SK-N-SH (cell line): ENCODE measurements around the gene SIL1. TPM values are rescaled to one million over a fixed set of nuclear protein-coding genes. Genes with fewer than 3 reads are reported as not detected.

Source experiments
- CTCF ChIA-PET: fragments of 300-600, 350-600 bp; formaldehyde crosslinking; extraction: SDS; loops from one replicate; lab custom pipeline; 2021; lab: Yijun Ruan, JAX
- POLR2A ChIA-PET: fragments of 350-600 bp; sonication (Branson Sonifier 250); formaldehyde crosslinking; extraction: SDS; loops from one replicate; lab custom pipeline; 2020; ENCODE audit warnings: antibody characterized with exemption, inconsistent platforms; lab: Yijun Ruan, JAX
- DNase-seq: peaks from one replicate; pipeline ENCODE4 v3.0.0; 2012
- H2AFZ ChIP-seq: fragments of 200-600 bp; sonication (generic); 2 replicates; pipeline ENCODE4 v1.8.1; 2016; ENCODE audit warnings: antibody characterized with exemption, mild to moderate bottlenecking, low read depth
- H3F3A ChIP-seq: fragments of 200-600 bp; sonication (generic); replicated peaks from 2 replicates; pipeline ENCODE3; 2016; ENCODE audit warnings: antibody characterized with exemption, mild to moderate bottlenecking; ENCODE audit not compliant: insufficient read depth
- H3K27ac ChIP-seq, 2 experiments: fragments of 200-500 bp in 1 of 2; fragments of 200-600 bp in 1 of 2; sonication (Bioruptor generic) in 1 of 2; sonication (generic), shearing (Covaris generic) in 1 of 2; 2 replicates each; pipeline versions ENCODE4 v1.5.1 to v1.6.1; 2014 to 2016; ENCODE audit warnings: low read depth in 2 of 2, inconsistent platforms in 1 of 2, low read length in 1 of 2, mild to moderate bottlenecking in 1 of 2, mixed read lengths in 1 of 2
- H3K27me3 ChIP-seq: fragments of 200-600 bp; sonication (generic), shearing (Covaris generic); 2 replicates; pipeline ENCODE4 v1.6.1; 2016; ENCODE audit warnings: mixed run types; ENCODE audit not compliant: insufficient read depth
- H3K36me3 ChIP-seq, 2 experiments: fragments of 200-500 bp in 1 of 2; fragments of 200-600 bp in 1 of 2; sonication (Bioruptor generic) in 1 of 2; sonication (generic) in 1 of 2; replicated peaks in 1 of 2; 2 replicates each; pipeline versions ENCODE3 to v1.5.1; 2014 to 2016; ENCODE audit warnings: low read length in 1 of 2, mild to moderate bottlenecking in 1 of 2; ENCODE audit not compliant: insufficient read depth in 2 of 2, control insufficient read depth in 1 of 2
- H3K4me1 ChIP-seq, 2 experiments: fragments of 200-500 bp in 1 of 2; fragments of 200-600 bp in 1 of 2; sonication (Bioruptor generic) in 1 of 2; sonication (generic), shearing (Covaris generic) in 1 of 2; 2 replicates each; pipeline versions ENCODE4 v1.5.1 to v1.6.1; 2014 to 2016; ENCODE audit warnings: low read depth in 1 of 2, low read length in 1 of 2, mixed run types in 1 of 2; ENCODE audit not compliant: insufficient read depth in 2 of 2, control insufficient read depth in 1 of 2
- H3K4me2 ChIP-seq: fragments of 200-600 bp; sonication (generic), shearing (Covaris generic); 2 replicates; pipeline ENCODE4 v1.6.1; 2017; ENCODE audit warnings: mixed run types
- H3K4me3 ChIP-seq, 2 experiments: fragments of 200-500 bp in 1 of 2; fragments of 200-600 bp in 1 of 2; sonication (Bioruptor generic) in 1 of 2; sonication (generic), shearing (Covaris generic) in 1 of 2; 2 replicates each; pipeline versions ENCODE4 v1.5.1 to v1.8.1; 2014 to 2016; ENCODE audit warnings: low read depth in 2 of 2, inconsistent platforms in 1 of 2, low read length in 1 of 2, mild to moderate bottlenecking in 1 of 2, mixed read lengths in 1 of 2, moderate library complexity in 1 of 2
- H3K79me2 ChIP-seq: fragments of 200-600 bp; sonication (generic); 2 replicates; pipeline ENCODE4 v1.8.1; 2017; ENCODE audit warnings: mild to moderate bottlenecking; ENCODE audit not compliant: insufficient read depth
- H3K9ac ChIP-seq: fragments of 200-600 bp; sonication (generic); 2 replicates; pipeline ENCODE4 v1.6.1; 2017; ENCODE audit warnings: mixed run types
- H3K9me2 ChIP-seq: fragments of 200-600 bp; sonication (generic); 2 replicates; pipeline ENCODE4 v1.6.1; 2017; ENCODE audit warnings: mixed run types
- H3K9me3 ChIP-seq: fragments of 200-600 bp; sonication (generic); 2 replicates; pipeline ENCODE4 v1.6.1; 2017; ENCODE audit warnings: mixed run types, mild to moderate bottlenecking, moderate library complexity
- H4K20me1 ChIP-seq: fragments of 200-600 bp; sonication (generic); 2 replicates; pipeline ENCODE4 v1.6.1; 2017; ENCODE audit warnings: mild to moderate bottlenecking, mixed run types; ENCODE audit not compliant: insufficient read depth
- CHD2 ChIP-seq: fragments of 150-350 bp; IDR thresholded peaks from 2 replicates; pipeline ENCODE4 v1.6.1; 2018; ENCODE audit warnings: low read length; ENCODE audit not compliant: partially characterized antibody
- EP300 ChIP-seq, 2 experiments: IDR thresholded peaks; 2 replicates each; pipeline versions ENCODE4 v1.4.0 to v1.6.1; 2012; ENCODE audit warnings: borderline replicate concordance in 1 of 2, low read depth in 1 of 2, low read length in 1 of 2
- FOXM1 ChIP-seq: IDR thresholded peaks from 2 replicates; pipeline ENCODE4 v1.4.0; 2012; ENCODE audit warnings: low read depth, mild to moderate bottlenecking
- GABPA ChIP-seq: IDR thresholded peaks from 2 replicates; pipeline ENCODE4 v1.4.0; 2012; ENCODE audit warnings: low read depth, mild to moderate bottlenecking
- JUND ChIP-seq: IDR thresholded peaks from 2 replicates; pipeline ENCODE4 v1.4.0; 2012
- MEF2A ChIP-seq: IDR thresholded peaks from 2 replicates; pipeline ENCODE4 v1.4.0; 2012; ENCODE audit warnings: low read depth, borderline replicate concordance
- NFIC ChIP-seq: IDR thresholded peaks from 2 replicates; pipeline ENCODE4 v1.4.0; 2012; ENCODE audit warnings: borderline replicate concordance
- RAD21 ChIP-seq: IDR thresholded peaks from 2 replicates; pipeline ENCODE4 v1.6.1; 2012; ENCODE audit warnings: mild to moderate bottlenecking, low read length
- RCOR1 ChIP-seq: fragments of 150-350 bp; IDR thresholded peaks from 2 replicates; pipeline ENCODE4 v1.6.1; 2017; ENCODE audit warnings: antibody characterized with exemption, low read length
- RXRA ChIP-seq: IDR thresholded peaks from 2 replicates; pipeline ENCODE4 v1.4.0; 2012; ENCODE audit warnings: low read depth, mild to moderate bottlenecking, borderline replicate concordance
- SIN3A ChIP-seq: IDR thresholded peaks from 2 replicates; pipeline ENCODE4 v1.6.1; 2012; ENCODE audit warnings: low read depth, mild to moderate bottlenecking, low read length, moderate library complexity, borderline replicate concordance
- SMC3 ChIP-seq: IDR thresholded peaks from 2 replicates; pipeline ENCODE4 v1.6.1; 2012; ENCODE audit warnings: low read depth, low read length, improper control_type of control experiment
- TCF12 ChIP-seq: IDR thresholded peaks from 2 replicates; pipeline ENCODE4 v1.4.0; 2012
- TEAD4 ChIP-seq: IDR thresholded peaks from 2 replicates; pipeline ENCODE4 v1.4.0; 2012; ENCODE audit warnings: mild to moderate bottlenecking, borderline replicate concordance; ENCODE audit not compliant: insufficient read depth
- USF2 ChIP-seq: fragments of 150-350 bp; IDR thresholded peaks from 2 replicates; pipeline ENCODE4 v1.6.1; 2017; ENCODE audit warnings: antibody characterized with exemption, low read length, low read depth, borderline replicate concordance
- YY1 ChIP-seq: IDR thresholded peaks from 2 replicates; pipeline ENCODE4 v1.4.0; 2012; ENCODE audit warnings: low read depth, mild to moderate bottlenecking
- WGBS: methylation state at CpG from one replicate; pipeline ENCODE4 v1.1.6; 2017; ENCODE audit warnings: low lambda C conversion rate; 5-methylcytosine and 5-hydroxymethylcytosine counted together
- polyA plus RNA-seq, 3 experiments: library from polyadenylated mRNA; depleted of rRNA; stranded (reverse); fragments of >200 nt; gene quantifications; 2 replicates each; pipeline ENCODE4 v1.2.3, GENCODE V29; 2012
- TF ChIP-seq, protein P1 (sequence below): IDR thresholded peaks from 2 replicates; pipeline ENCODE4 v1.4.0; 2012; ENCODE audit warnings: low read depth, borderline replicate concordance
- TF ChIP-seq, protein P2 (sequence below): fragments of 200-600 bp; sonication (generic); IDR thresholded peaks from 2 replicates; pipeline ENCODE4 v1.6.1; 2017; ENCODE audit warnings: antibody characterized with exemption, mild to moderate bottlenecking, moderate library complexity
- TF ChIP-seq, protein P3 (sequence below): IDR thresholded peaks from 2 replicates; pipeline ENCODE4 v1.6.1; 2012; ENCODE audit warnings: mild to moderate bottlenecking, low read depth, low read length, moderate library complexity
- TF ChIP-seq, protein P4 (sequence below): IDR thresholded peaks from 2 replicates; pipeline ENCODE4 v1.4.0; 2012; ENCODE audit warnings: low read depth, borderline replicate concordance

SIL1 gene
- polyA plus RNA-seq, 1 of the 3 experiments (the other 2 are of a cell fraction): 25.9 TPM

- Histone ChIP-seq H3K4me1 (peaks cover 0 to 4% of the 10 kb centered on the region in 2 experiments; a peak in 1 of 4 replicates), H3K9ac (no peak overlapping the region), H3K79me2 (no peaks in the 10 kb centered on the region), H4K20me1 (no peaks in the 10 kb centered on the region), H2AFZ (no peak overlapping the region), H3F3A (no peaks in the 10 kb centered on the region), H3K4me2 (no peak overlapping the region), H3K36me3 (peaks cover 0 to 44% of the 10 kb centered on the region in 2 experiments), H3K9me3 (no peaks in the 10 kb centered on the region), H3K9me2 (no peaks in the 10 kb centered on the region), H3K4me3 (no peak overlapping the region), H3K27ac (no peak overlapping the region), H3K27me3 (no peaks in the 10 kb centered on the region)
- POLR2A ChIA-PET: no interaction called here
- no peak for DNase-seq
- WGBS: 86% methylated on average over 4 of the region's 4 CpGs
- TF ChIP-seq, protein P1, sequence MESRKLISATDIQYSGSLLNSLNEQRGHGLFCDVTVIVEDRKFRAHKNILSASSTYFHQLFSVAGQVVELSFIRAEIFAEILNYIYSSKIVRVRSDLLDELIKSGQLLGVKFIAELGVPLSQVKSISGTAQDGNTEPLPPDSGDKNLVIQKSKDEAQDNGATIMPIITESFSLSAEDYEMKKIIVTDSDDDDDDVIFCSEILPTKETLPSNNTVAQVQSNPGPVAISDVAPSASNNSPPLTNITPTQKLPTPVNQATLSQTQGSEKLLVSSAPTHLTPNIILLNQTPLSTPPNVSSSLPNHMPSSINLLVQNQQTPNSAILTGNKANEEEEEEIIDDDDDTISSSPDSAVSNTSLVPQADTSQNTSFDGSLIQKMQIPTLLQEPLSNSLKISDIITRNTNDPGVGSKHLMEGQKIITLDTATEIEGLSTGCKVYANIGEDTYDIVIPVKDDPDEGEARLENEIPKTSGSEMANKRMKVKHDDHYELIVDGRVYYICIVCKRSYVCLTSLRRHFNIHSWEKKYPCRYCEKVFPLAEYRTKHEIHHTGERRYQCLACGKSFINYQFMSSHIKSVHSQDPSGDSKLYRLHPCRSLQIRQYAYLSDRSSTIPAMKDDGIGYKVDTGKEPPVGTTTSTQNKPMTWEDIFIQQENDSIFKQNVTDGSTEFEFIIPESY: no peak
- TF ChIP-seq, protein P2, sequence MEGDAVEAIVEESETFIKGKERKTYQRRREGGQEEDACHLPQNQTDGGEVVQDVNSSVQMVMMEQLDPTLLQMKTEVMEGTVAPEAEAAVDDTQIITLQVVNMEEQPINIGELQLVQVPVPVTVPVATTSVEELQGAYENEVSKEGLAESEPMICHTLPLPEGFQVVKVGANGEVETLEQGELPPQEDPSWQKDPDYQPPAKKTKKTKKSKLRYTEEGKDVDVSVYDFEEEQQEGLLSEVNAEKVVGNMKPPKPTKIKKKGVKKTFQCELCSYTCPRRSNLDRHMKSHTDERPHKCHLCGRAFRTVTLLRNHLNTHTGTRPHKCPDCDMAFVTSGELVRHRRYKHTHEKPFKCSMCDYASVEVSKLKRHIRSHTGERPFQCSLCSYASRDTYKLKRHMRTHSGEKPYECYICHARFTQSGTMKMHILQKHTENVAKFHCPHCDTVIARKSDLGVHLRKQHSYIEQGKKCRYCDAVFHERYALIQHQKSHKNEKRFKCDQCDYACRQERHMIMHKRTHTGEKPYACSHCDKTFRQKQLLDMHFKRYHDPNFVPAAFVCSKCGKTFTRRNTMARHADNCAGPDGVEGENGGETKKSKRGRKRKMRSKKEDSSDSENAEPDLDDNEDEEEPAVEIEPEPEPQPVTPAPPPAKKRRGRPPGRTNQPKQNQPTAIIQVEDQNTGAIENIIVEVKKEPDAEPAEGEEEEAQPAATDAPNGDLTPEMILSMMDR: no peak
- TF ChIP-seq SIN3A (no peak), FOXM1 (no peak), USF2 (no peak), MEF2A (no peak), GABPA (no peak), EP300 (IDR thresholded peaks at IDR 0.05; ENCODE audit: borderline replicate concordance in 1 of 2, low read depth in 1 of 2, low read length in 1 of 2) (no peak), TCF12 (no peak), NFIC (no peak), YY1 (no peak), TEAD4 (no peak), RXRA (no peak), CHD2 (no peak), RCOR1 (no peak), SMC3 (no peak), JUND (no peak), RAD21 (no peak)
- TF ChIP-seq, protein P3, sequence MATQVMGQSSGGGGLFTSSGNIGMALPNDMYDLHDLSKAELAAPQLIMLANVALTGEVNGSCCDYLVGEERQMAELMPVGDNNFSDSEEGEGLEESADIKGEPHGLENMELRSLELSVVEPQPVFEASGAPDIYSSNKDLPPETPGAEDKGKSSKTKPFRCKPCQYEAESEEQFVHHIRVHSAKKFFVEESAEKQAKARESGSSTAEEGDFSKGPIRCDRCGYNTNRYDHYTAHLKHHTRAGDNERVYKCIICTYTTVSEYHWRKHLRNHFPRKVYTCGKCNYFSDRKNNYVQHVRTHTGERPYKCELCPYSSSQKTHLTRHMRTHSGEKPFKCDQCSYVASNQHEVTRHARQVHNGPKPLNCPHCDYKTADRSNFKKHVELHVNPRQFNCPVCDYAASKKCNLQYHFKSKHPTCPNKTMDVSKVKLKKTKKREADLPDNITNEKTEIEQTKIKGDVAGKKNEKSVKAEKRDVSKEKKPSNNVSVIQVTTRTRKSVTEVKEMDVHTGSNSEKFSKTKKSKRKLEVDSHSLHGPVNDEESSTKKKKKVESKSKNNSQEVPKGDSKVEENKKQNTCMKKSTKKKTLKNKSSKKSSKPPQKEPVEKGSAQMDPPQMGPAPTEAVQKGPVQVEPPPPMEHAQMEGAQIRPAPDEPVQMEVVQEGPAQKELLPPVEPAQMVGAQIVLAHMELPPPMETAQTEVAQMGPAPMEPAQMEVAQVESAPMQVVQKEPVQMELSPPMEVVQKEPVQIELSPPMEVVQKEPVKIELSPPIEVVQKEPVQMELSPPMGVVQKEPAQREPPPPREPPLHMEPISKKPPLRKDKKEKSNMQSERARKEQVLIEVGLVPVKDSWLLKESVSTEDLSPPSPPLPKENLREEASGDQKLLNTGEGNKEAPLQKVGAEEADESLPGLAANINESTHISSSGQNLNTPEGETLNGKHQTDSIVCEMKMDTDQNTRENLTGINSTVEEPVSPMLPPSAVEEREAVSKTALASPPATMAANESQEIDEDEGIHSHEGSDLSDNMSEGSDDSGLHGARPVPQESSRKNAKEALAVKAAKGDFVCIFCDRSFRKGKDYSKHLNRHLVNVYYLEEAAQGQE: no peak
- TF ChIP-seq, protein P4, sequence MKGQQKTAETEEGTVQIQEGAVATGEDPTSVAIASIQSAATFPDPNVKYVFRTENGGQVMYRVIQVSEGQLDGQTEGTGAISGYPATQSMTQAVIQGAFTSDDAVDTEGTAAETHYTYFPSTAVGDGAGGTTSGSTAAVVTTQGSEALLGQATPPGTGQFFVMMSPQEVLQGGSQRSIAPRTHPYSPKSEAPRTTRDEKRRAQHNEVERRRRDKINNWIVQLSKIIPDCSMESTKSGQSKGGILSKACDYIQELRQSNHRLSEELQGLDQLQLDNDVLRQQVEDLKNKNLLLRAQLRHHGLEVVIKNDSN: no peak
- CTCF ChIA-PET: no interaction called here
These were observed 77.6 kb downstream of the SIL1 start for GRCh38 chr5:139120521-139120920.
